SW 1271 (cell line): Measurements from ENCODE around the gene TEAD4.

Experiments used
- DNase-seq, 2 experiments: peaks; one replicate each; lab custom pipeline; 2025; lab: John Stamatoyannopoulos, UW

The TEAD4 gene

DNA sequence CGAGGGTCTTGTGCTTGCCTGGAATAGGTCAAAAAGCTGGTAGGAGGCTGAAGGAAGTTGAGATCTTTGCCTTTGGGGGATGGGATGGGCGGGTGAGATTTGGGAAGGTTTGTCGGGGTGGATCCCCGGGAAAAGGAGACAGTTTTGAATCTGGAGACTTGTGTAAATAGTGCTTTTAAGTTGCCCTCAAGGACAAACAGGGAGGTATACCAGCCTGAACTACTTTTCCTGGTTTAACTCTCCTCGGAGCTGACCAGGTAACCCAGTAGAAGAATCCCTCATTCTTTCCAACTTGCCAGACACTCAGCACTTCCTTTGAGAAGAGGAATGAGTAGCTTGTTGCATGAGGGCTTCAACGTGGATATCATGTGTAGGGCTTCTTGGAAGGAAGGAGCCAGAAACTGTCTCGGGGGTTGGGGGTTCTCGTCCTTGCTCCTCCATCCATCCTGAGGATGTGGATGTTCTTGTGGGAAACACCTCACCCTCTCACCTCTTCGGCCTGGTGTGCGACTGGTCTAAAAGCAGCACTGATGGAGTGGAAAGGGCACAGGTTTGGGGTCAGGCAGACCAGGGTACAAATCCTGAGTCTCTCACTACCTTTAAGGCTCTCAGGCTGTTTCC lies 1.9 kb downstream of the TEAD4 start:
- DNase-seq = peak in 1 of 2 experiments; percentile 14

DNA sequence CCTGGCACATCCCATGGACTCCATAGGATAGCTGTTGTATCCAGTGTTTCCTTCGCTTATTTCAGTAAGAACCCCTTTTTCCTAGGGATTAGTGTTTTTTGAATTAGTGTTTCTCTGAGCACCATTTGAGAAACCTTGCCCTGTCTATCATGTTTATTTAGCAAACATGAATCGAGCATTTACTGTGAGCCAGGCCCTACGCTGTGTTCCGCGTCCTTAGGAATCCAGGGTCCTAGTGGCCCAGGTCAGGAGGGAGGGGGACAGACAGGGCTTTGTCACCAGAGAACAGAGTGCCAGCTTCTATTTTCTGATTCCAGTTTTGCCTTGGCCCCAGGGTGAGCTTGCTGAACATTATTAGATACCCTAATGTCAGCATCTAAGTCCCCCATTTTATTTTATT lies 2.5 kb downstream of the TEAD4 start:
- no peak for DNase-seq

DNA sequence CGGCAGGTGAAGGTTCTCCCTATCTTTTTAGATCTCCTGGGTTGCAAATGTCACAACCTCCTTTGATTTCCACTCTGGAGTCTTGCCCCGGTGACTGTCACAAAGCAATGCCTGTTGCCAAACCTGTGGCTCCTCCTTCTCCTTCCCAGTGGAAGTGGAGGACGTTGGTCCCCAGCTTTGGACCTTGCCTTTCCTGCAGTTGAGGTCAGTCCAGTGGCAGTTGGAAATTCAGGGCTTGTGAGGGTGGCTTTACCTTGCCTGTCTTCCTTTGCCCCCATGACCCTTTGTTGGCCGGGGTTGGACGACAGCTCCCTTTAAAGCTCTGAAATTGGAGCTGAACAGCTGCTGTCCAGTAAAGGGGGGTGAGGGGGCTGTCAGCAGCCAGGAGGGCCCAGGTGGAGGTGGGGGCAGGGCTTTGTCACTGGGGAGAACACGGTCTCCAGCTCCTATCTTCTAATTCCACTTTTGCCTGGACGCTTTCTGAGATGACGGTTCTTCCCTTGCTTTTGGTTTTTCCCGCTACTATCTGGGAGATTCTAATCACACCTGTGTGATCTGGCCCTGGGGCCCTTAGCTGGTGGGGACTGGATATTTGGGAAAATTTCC lies 4.1 kb downstream of the TEAD4 start:
- no peak for DNase-seq

DNA sequence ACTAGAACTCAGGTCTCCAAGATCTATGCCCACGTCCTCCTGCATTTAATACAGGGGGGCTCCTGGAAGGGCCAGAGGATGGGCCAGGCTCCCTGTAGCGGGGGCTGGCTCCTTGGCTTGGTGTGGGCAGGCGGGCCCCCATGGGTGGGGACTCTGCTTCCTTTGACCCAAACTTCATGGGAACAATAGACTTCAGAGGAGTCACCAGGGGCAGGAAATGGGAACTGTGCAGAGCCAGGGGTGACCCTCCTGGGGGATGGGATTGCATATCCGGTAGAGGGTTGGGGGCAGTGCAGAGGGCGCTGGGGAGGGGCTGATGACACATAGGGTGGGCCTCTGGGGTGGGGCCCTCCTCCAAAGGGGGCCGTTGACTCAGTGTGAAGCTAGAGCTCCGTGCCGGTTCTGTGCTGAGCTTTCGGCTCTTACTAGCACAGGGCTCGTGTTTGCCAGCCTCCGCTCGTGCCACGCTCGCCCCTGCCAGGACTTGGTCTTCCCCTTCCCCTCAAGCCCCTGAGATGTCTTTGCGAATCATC lies 4.6 kb downstream of the TEAD4 start:
- no peak for DNase-seq

DNA sequence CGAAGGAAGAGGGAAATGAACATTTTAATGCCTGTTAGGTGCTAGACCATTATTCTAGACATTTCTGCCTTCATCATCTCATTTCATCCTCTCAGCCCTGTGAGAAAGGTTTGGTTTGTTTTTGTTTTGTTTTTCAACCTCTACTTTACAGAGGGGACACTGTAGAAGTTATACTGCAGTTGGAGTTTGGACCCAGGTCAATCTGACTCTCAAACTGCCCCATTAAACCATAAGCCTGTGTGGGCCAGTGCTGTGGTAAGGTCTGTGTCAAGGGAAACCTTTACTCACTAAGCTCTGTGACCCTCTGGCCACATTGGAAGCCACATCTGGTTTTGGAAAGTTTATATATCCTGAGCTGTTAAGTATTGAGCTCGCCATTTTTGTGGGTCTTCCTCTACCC lies 8.5 kb downstream of the TEAD4 start:
- DNase-seq = no peak

DNA sequence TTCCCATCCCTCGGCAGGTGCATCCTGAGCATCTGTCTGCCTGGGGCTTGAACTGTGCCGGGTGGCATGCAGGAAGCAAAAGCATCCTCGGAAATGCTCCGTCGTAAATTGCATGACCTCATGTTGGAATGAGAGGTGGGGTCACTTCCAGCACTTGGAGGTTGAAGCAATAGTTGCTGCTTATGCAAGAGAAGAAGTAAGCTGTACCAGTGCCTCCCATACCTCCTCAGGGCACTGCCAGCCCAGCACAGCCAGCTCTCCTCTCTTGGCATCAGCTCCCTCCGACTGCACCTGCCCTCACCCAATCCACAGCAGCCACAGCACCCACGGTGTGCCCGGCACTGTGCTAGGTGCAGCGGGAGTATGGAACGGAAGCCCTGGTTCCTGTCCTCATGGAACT lies 11.5 kb downstream of the TEAD4 start:
- DNase-seq = no peak

DNA sequence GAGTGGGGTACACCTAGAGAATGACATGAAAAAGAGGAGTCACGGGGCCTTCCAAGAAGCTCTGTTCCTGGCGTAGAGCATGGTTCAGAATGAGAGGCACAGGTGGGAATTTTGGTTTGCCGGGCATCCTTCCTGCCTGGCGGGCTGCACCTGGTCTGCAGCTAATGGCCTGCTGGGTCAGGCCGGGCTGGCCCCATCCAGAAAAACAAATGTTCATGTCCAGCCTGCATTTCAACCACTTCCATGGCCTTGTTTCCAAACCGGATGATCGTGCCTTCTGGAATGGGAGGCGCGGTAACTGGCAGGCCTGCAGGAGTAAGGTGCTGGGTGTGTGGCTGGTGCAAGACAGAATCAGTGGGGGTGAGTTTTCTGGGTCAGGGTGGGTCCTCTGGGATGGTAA lies 14.4 kb downstream of the TEAD4 start:
- no peak for DNase-seq

DNA sequence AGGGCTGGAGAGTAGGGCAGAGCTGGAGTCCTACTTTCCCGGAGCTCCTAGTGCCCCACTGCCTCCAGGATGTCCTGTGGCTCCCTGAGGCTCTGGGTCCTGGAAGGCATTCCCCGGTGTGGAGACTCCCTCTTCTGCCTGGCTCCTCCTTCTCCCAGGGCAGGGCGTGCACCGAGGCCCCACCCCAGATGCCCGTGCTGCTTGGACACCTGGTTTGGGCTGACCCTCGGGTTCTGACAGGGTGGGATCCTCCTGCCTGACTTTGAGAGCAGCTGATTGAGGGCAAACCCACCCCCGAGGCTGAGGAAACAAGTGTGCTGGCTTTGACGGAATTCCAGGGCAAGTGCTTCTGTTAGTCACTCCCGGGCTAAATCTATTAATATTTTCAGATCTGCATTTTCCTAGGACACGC lies 15.4 kb downstream of the TEAD4 start:
- no peak for DNase-seq

DNA sequence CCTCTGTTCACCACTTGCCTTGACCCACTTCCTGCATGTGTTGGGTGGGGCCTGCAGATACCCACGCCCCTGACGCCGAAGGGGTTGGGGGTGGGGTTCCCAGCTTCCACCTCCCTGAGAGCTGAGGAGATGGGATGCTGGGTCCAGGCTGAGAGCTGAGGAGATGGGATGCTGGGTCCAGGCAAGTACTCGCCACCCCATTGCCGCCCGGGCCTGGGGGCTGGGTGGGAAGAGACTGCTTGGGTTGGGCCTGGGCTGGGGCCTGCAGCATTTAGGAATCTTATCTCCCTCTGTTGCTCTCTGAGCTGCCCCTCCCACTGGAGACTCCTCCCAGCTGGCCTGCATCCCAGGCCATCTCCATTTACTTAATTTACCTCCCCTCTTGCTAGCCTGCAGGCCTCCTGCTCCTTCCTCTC lies 17.4 kb downstream of the TEAD4 start:
- no peak for DNase-seq

DNA sequence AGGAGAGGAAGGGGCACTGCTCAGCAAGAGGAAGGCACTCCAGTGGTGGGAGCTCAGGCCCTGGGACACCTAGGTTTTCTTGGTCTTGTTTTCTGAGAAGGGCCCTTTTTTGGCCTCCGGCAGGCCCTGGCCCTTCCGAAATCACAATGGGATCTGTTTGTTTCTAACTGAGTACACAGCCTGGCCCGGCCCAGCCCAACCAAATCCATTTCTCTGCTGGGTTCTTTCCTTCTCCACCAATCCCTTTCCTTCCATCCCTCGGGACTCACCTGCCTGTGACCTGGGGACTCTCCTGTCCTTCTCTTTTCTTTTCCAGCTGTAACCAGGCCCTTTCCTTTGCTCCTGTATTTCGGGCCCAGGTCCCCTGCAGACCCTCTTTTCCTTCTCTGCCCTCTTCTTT lies 18.6 kb downstream of the TEAD4 start:
- DNase-seq = no peak

DNA sequence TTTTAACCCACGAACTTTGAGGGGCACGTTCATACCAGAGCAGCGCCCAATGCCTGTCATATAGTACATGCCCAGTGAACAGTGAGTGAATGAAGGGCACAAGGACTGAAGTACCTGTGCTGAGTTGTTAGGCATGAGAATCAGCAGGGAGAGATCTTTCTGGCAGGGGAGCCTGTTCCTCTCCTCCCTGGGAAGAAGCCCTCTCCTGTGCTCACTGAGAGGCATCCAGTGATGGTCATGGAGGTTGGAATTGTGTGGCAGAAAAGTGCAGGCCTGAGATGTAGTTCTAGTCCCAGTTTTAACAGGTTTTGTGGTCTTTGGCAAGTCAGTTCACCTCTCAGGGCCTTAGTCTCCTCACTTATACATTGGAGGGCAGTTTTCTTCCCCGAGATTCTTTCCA lies 20.6 kb downstream of the TEAD4 start:
- DNase-seq = no peak

DNA sequence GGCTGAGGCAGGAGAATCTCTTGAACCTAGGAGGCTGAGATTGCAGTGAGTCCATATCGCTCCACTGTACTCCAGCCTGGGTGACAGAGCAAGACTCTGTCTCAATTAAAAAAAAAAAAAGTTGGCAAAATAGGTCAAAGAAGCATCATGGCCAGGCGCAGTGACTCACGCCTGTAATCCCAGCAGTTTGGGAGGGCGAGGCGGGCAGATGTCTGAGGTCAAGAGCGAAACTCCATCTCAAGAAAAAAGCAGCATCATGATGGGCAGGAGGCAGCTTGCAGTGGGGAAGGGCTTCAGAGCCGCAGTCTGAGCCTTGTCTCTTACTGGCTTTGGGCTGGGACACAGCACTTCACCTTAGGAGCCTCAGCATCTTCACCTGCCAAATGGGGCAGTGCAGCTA lies 21.4 kb downstream of the TEAD4 start:
- no peak for DNase-seq

DNA sequence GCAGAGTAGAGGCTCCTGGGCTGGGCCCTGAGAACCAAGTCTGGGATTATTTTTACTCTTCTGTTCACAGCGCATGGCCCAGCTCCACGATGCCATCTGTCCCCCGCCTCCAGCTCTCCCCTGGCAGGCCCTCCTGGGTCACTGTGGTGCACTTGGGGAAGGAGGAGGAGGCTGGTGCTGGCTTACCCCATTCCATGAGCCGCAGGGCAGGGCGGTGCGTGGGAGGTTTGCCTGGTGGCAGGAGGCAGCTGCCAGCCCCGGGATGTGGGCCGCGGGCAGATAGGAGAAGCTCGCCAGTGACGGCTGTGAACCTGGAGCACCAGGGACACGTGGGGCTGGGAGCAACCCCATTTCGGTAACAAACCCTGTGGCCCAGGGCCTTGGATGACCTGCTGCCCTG lies 23.2 kb downstream of the TEAD4 start:
- no peak for DNase-seq

DNA sequence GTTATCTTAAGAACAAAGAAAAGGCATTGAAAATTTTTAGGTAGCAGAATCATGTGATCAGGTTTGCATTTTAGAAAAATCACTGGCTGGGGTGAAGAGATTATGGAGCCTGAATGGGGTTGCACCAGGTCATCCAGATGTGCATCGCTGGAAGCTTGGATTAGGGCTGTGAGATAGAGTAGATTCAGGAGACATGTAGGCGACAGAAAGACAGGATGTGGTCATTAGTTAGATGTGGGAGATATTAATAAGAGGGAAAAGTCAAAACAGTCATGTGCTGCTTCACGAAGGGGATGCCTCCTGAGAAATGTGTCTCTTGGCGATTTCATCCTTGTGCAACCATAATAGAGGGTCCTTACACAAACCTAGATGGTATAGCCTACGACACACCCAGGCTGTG lies 25.1 kb downstream of the TEAD4 start:
- no peak for DNase-seq

DNA sequence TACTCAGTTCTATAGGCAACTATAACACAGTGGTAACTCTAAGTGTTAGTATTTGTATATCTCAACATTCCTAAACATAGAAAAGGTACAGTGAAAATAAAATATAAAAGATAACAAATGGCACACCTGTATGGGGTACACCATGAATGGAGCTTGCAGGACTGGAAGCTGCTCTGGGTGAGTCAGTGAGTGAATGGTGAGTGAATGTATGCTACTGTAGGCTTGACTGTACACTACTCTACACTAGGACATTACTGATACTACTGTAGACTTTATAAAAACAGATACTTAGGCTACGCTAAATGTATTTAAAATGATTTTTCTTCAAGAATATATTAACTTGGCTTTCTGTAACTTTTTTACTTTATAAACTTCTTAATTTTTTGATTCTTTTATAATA lies 25.5 kb downstream of the TEAD4 start:
- no peak for DNase-seq

DNA sequence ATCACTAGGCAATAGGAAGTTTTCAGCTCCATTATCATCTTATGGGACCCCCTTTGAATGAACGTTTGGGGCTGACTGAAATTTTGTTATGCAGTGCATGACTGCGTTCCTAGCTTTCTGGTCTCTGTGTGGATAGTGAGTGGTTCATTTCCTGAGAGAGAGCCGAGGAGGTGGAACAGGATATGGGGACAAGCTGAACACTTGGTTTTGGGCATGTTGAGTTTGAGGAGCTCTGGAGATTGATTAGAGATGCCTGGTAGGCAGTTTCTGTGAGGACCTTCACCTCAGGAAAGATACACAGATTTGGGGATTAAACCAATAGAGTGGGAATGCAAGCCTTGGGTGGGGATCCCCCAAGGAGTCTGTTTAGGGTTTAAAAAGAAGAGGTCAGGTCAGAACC lies 27.7 kb downstream of the TEAD4 start:
- no peak for DNase-seq

DNA sequence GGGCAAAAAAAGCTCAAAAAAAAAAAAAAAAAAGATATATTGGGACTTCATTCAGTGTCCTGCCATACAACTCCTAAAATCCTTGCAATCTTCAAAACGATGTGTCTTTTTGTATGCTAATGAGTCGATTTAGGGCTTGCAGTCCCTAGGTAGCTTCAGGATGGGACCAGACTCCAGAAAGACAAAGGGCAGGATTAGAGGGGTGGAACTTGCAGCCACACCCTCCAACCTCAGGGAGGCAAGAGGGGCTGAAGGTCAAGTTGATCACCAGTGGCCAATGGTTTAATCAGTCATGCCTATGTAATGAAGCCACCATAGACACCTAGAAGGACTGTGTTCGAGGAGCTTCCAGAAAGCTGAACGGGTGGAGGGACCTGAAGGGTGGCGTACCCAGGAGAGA lies 29.3 kb downstream of the TEAD4 start:
- no peak for DNase-seq

DNA sequence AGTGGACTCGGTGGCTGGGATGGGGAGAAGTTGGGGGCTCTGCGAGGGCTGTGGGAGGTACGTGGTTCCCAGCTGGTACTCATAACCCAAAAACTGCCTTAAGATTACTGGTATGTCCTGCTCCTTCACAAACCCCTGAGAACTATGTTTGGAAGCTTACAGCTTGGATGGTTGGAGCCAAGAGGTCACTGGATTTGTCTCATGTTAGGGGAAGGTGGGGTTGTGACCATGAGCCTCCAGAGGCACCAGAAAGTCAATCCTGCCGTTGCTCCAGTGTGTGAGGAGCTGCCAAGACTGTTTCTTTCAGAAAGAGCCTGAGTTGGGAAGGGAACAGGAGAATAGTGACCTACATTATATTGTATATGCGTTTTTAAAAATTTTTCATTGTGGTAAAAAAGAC lies 33.5 kb downstream of the TEAD4 start:
- DNase-seq = no peak

DNA sequence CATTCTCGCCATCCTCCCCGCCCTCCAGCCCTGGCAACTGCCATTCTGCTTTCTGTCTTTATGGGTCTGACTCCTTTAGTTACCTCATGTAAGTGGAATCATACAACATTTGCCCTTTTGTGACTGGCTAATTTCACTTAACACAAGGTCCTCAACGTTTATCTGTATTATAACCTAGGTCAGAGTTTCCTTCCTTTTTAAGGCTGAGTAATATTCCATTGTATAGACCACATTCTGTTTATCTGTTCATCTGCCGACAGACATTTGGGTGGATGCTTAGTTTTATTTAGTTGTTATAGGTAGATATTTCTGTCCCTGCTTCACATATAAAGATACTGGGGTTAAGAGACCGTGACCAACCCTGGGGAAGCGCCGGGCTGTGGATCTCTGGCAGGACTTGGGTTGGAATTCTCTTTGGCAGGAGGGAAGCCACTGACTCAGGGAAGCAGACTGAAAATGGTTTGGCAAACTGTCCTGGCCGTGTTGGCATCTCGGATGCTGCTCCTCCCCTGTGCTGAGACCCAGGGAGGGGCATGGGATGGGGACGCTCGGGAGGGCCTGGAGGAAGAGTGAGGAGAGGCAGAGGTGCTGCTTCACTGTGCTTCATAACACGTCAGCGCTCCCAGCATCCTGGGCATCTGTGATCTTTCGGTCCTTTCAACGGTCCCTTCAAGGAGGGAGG lies 38.9 kb downstream of the TEAD4 start:
- no peak for DNase-seq

DNA sequence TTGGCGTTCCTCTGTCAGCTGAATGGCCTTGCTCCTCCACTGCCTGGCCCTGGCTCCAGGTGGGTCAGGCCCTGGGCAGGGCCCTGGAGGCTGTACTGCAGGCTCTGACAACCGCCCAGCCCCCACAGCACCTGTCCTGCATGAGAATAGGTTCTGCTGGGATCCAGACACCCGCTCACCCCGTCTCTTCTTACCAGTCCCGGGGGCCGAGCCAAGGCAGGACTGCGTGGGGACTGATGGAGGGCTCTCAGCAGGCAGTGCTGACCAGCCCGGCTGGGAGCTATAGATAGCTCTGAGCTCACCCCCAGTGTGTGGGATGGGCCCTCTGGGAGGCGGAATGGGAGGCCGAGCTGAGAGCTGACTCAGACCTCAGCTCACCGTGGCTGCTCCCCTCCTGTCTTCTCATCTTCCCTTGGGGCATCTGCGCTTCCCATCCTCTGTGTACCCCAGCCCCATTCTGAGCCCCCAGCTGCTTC lies 39.6 kb downstream of the TEAD4 start:
- no peak for DNase-seq

DNA sequence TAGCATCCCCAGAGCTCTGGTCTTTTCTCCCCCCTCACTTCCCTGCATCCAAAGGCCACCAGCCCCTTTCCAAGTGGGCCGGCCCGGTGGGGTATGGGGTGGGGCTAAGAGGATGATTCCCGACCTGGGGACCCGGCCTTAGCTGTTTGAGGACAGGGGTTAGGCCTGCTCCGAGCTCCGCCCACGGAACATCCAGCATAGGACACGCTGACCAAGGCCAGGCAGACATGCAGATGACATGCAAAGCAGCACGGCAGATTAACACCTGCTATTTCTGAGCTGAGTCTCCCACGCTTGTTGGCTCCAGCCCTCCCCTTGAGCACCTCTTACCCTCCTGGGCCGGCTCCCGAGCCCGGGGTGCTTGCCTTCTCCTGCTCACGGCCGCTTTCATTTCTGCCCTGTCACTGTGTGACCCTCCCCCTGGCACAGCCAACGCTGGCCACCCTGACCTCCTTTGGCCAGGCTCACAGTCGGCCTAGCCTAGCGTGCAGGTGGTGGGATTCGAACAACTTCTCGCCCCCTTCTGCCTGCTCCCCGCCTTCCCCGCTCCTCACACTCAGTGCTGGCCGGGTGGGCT lies 40.2 kb downstream of the TEAD4 start:
- DNase-seq = no peak

DNA sequence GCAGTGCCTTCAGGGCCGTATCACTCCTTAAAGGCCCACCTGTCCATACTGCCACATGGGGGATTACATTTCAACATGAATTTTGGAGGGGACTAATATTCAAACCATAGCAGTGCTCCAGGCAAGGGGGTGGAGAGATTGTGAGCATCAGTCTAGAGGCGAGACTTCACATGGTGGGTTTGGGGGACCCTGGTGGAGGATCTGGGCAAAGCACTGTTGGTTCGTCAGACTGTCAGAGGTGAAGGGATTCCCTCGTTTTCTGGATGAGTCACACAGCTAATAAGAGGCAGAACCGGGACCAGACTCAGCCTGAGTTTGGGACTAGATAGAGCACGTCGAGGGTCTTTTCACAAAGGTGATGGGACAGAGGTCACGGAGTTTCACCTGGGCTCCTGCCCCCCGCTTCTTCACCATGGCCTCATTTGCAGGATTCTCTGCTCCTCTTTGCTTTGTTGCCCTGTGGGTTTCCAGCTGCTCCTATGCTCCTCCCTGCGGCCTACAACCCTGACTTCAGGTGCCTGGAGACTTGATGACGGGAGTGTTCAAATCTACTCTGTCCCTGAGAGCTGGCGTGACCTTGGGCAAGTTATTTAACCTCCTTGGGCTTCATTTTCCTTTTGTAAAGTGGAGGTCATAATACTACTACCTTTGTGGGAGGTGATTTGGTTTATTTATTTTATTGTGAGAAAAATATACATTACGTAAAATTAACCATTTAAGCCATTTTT lies 41.5 kb downstream of the TEAD4 start:
- no peak for DNase-seq
